ENCODE results near the gene AGFG2. TPM values are rescaled to one million over a fixed set of nuclear protein-coding genes. Genes with fewer than 3 reads are reported as not detected.
"Not testable (repeated sequence)": the region's sequence is repeated elsewhere in the genome, so short reads cannot be mapped to it uniquely, and the experiment has no call there.

Gene AGFG2
- total RNA-seq, 1 donor from 2014 or later = 13.3 TPM

DNA sequence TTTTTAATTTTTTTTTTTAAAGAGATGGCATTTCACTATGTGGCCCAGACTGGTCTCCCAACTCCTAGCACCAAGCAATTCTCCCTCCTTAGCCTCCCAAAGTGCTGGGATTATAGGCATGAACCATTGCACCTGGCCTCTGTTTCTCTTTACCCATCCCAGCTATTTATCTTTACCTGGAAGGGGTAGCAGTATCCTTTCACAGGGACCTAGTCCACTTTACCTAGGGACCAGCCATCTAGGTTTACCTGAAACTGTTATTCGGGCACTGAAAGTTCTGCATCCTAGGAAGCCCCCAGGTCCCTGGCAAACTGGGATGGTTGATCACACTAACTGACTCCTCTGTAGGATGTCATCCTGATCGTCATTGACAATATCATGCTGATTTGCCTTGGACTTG, 21.7 kb upstream of the AGFG2 start:
- no peaks in the 10 kb centered on the region for H3K36me3 Mint-ChIP-seq (ENCODE audit: low read depth)
- no peak for TF ChIP-seq CTCF (conservative IDR thresholded peaks at IDR 0.05)

DNA sequence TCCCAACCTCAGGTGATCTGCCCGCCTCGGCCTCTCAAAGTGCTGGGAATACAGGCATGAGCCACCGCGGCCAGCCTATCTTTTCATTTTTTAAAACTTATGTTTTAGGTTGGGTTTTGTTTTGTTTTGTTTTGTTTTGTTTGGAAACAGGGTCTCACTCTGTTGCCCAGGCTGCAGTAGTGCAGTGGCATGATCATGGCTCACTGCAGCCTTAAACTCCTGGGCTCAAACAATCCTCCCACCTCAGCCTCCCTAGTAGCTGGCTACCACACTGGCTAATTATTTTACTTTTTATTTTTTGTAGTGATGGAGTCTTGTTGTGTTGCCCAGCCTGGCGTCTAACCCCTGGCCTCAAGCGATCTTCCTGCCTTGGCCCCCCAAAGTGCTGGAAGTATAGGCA, 19.4 kb upstream of the AGFG2 start:
- H3K4me3 Mint-ChIP-seq = no peak overlapping the region
- H3K27ac Mint-ChIP-seq (ENCODE audit: unreplicated experiment) = no peak overlapping the region
- H3K9me3 Mint-ChIP-seq = no peaks in the 10 kb centered on the region
- no peaks in the 10 kb centered on the region for H3K36me3 Mint-ChIP-seq (ENCODE audit: low read depth)
- no peak for DNase-seq (ENCODE audit: low read depth, low spot score)
- no peaks in the 10 kb centered on the region for H3K27me3 Mint-ChIP-seq (ENCODE audit: low read depth)
- TF ChIP-seq CTCF (conservative IDR thresholded peaks at IDR 0.05) = no peak
- peaks cover 5% of the 10 kb centered on the region for H3K4me1 Mint-ChIP-seq

More for the DNA sequence above, 21.7 kb upstream of the AGFG2 start:
- Mint-ChIP-seq H3K27ac (ENCODE audit: unreplicated experiment) (no peak overlapping the region), H3K27me3 (ENCODE audit: low read depth) (no peaks in the 10 kb centered on the region), H3K4me1 (peaks cover 5% of the 10 kb centered on the region), H3K9me3 (no peaks in the 10 kb centered on the region), H3K4me3 (no peak overlapping the region)
- no peak for DNase-seq (ENCODE audit: low read depth, low spot score)

DNA sequence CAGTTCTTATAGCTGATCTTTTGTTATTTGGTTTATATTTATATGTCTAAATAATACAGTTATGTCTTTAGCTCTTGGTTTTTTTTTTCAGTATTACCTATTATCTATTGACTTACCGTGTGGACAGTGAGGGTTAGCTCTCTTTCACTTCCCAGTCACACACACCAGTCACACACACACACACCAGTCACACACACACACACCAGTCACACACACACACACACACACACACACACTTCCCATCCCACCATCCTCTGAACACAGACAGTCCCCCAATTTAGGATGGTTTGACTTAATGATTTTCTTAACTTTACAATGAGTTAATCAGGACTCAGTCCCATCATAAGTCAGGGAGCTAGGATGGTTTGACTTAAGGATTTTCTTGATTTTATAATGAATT, 18.9 kb upstream of the AGFG2 start:
- Mint-ChIP-seq H3K9me3 (no peaks in the 10 kb centered on the region), H3K4me1 (peaks cover 2% of the 10 kb centered on the region), H3K27ac (ENCODE audit: unreplicated experiment) (no peak overlapping the region), H3K36me3 (ENCODE audit: low read depth) (peaks cover under 1% of the 10 kb centered on the region), H3K4me3 (no peak overlapping the region), H3K27me3 (ENCODE audit: low read depth) (no peaks in the 10 kb centered on the region)
- no peak for DNase-seq (ENCODE audit: low read depth, low spot score)
- no peak for TF ChIP-seq CTCF (conservative IDR thresholded peaks at IDR 0.05)

DNA sequence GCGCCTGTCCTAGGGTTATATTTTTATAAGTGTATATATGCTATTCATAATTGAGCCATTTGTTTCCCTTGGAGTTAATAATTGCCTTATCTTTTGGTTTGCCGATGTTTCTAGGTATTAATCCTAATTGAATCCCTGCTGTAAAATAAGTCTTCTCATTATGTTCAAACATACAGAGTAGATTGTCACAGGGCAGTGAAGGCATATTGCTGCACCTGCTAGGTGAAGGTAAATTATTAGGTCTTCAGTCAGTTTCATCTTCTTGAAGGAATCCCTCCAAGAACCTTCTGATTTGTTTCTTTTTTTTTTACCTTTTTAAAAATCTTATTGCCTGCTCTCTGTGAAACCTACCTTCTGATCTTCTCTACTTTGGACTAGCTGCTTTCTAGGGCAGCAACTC, 17.9 kb upstream of the AGFG2 start:
- no peak for TF ChIP-seq CTCF (conservative IDR thresholded peaks at IDR 0.05)
- Mint-ChIP-seq H3K4me3 (no peak overlapping the region), H3K4me1 (no peaks in the 10 kb centered on the region), H3K27me3 (ENCODE audit: low read depth) (no peaks in the 10 kb centered on the region), H3K9me3 (no peaks in the 10 kb centered on the region), H3K36me3 (ENCODE audit: low read depth) (peaks cover 3% of the 10 kb centered on the region), H3K27ac (ENCODE audit: unreplicated experiment) (no peak overlapping the region)
- DNase-seq (ENCODE audit: low read depth, low spot score) = no peak

- H3K9me3 Mint-ChIP-seq; H3K36me3 Mint-ChIP-seq (ENCODE audit: low read depth); H3K27me3 Mint-ChIP-seq (ENCODE audit: low read depth); H3K4me1 Mint-ChIP-seq; H3K4me3 Mint-ChIP-seq; H3K27ac Mint-ChIP-seq (ENCODE audit: unreplicated experiment); DNase-seq (ENCODE audit: low read depth, low spot score): not testable (repeated sequence)
Observed at GRCh38 chr7:100521909-100522593, 17.0 kb upstream of the AGFG2 start.

- H3K36me3 Mint-ChIP-seq (ENCODE audit: low read depth); DNase-seq (ENCODE audit: low read depth, low spot score): not testable (repeated sequence)
Observed at GRCh38 chr7:100523192-100523591, 15.8 kb upstream of the AGFG2 start.

GRCh38 chr7:100528108-100528866, 10.7 kb upstream of the AGFG2 start:
- H3K9me3 Mint-ChIP-seq; H3K36me3 Mint-ChIP-seq (ENCODE audit: low read depth); H3K27me3 Mint-ChIP-seq (ENCODE audit: low read depth); H3K27ac Mint-ChIP-seq (ENCODE audit: unreplicated experiment); H3K4me3 Mint-ChIP-seq; H3K4me1 Mint-ChIP-seq; DNase-seq (ENCODE audit: low read depth, low spot score): not testable (repeated sequence)

More at GRCh38 chr7:100523192-100523591, 15.8 kb upstream of the AGFG2 start:
- not testable (repeated sequence) for H3K9me3 Mint-ChIP-seq; H3K4me3 Mint-ChIP-seq; H3K27ac Mint-ChIP-seq (ENCODE audit: unreplicated experiment); H3K27me3 Mint-ChIP-seq (ENCODE audit: low read depth); H3K4me1 Mint-ChIP-seq

All from neural crest cell (in vitro differentiated cells).